ENCODE data around the gene ABHD8.

The ABHD8 gene

DNA sequence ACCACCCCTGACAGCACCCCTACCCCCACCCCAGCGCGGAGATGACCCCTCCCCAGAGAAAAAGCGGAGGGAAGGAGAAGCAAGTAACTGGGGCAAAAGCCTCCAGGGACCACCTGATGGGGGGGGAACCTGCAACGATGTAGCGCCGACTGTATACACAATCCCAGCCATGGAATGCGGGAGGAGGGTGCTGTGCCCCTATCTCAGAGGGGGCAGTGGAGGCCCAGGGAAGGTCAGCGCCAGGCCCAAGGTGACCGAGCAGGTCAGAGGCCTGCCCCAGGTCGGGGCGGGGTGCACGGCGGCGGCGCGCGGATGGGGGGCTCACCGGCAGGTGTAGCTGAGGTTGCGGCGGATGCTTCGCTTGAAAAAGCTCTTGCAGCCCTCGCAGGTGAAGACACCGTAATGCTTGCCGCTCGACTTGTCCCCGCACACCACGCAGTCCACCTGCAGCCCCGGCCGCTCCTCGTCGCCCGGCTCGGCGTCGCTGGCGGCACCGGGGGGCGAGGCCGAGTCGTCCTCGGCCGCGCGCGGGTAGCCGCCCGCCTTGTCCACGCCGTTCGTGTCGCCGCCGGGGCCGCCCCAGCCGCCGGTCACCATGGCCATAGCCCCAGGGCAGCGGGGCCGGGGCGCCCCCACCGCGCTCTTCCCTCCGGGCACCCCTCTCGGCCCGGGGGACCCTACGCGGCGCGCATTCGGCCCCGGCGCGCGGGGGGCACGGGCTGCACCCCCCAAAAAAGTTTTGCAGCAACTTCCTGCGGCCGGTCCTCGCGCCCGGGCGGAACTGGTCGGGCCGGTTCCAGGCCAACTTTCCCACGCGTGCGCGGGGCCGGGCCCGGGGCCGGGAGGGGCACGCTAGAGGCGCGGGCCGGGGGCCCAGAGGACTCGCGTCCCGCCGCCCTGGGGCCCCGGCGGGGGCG lies 58.3 kb downstream of the ABHD8 start:
- DNase-seq (ENCODE audit: low read depth): no peak
- TF ChIP-seq, protein P1, sequence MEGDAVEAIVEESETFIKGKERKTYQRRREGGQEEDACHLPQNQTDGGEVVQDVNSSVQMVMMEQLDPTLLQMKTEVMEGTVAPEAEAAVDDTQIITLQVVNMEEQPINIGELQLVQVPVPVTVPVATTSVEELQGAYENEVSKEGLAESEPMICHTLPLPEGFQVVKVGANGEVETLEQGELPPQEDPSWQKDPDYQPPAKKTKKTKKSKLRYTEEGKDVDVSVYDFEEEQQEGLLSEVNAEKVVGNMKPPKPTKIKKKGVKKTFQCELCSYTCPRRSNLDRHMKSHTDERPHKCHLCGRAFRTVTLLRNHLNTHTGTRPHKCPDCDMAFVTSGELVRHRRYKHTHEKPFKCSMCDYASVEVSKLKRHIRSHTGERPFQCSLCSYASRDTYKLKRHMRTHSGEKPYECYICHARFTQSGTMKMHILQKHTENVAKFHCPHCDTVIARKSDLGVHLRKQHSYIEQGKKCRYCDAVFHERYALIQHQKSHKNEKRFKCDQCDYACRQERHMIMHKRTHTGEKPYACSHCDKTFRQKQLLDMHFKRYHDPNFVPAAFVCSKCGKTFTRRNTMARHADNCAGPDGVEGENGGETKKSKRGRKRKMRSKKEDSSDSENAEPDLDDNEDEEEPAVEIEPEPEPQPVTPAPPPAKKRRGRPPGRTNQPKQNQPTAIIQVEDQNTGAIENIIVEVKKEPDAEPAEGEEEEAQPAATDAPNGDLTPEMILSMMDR (IDR thresholded peaks at IDR 0.05; ENCODE audit: control insufficient read depth, insufficient read depth, low read depth, low read length, missing control alignments): no peak
- H3K4me3 ChIP-seq (ENCODE audit: control insufficient read depth, low read depth, low read length): peak overlapping the region; percentile 54

DNA sequence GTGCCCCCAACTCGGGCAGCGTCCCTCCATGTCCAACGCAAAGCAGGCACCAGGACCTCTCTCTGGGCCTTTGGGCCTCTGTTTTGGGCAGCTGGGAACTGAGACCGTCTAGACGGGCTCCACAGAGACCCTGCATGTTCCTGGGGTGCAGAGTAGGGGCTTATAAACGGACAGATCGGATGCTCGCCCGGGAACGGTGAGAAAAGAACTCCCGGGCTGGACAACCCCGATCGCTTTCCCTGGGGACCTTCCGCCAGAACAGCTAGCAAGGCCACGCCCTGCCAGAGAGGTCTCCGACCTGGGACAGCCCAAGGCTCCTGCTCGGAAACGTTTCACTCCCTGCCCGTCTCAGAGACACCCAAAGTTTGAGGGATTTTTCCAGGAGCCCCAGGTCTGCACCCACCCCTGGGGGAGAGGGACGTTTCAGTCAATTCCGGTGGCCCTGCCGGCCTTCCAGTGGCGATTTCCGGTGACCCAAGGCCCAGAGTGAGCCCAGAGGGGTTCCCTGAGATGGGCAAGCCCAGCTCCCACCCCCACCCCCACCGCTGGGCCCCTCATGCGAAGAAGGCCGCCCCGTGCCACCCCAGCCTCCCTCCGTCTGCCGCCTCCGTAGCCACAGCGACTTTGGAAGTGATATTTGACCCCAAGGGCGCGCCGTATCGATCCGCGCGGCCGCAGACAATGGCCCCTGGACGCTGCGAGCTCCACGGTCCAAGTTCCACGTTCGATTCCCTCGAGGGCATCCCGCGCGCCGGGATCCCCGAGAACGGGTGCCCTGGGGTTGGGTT lies 59.2 kb downstream of the ABHD8 start:
- TF ChIP-seq, protein P1 (IDR thresholded peaks at IDR 0.05; ENCODE audit: control insufficient read depth, insufficient read depth, low read depth, low read length, missing control alignments): no peak
- DNase-seq (ENCODE audit: low read depth): no peak
- H3K4me3 ChIP-seq (ENCODE audit: control insufficient read depth, low read depth, low read length): peak overlapping the region; percentile 54

DNA sequence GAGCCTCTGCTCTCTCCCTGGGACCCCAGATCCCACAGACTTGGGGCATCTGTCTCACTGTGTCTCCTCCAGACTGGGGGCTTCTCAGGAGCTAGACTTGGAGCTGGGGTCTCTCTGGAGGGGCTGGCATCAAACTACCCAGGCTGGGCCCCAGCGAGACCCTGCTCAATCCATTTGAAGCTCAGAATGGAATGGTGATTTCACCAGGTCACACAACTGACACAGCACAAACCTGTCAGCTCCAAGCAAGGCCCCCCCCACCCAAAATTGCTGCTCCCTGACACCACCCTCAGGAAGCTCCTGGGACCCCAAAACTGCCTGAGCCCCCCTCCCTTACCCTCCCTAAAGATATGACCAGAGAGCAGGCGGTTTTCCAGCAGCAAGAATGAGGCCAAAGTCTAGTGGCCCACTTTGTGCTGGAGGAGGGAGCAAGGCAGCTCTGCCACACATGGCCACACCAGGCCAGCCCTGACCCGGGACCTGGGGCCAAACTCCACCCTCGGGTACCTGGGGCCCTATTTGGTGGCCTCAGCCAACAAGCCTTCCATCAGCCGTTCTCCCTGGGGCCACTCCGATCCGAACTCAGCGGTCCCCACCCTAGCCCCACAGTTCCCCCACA lies 59.9 kb downstream of the ABHD8 start:
- TF ChIP-seq, protein P1 (IDR thresholded peaks at IDR 0.05; ENCODE audit: control insufficient read depth, insufficient read depth, low read depth, low read length, missing control alignments): no peak
- DNase-seq (ENCODE audit: low read depth): no peak
- H3K4me3 ChIP-seq (ENCODE audit: control insufficient read depth, low read depth, low read length): peak overlapping the region; percentile 54

DNA sequence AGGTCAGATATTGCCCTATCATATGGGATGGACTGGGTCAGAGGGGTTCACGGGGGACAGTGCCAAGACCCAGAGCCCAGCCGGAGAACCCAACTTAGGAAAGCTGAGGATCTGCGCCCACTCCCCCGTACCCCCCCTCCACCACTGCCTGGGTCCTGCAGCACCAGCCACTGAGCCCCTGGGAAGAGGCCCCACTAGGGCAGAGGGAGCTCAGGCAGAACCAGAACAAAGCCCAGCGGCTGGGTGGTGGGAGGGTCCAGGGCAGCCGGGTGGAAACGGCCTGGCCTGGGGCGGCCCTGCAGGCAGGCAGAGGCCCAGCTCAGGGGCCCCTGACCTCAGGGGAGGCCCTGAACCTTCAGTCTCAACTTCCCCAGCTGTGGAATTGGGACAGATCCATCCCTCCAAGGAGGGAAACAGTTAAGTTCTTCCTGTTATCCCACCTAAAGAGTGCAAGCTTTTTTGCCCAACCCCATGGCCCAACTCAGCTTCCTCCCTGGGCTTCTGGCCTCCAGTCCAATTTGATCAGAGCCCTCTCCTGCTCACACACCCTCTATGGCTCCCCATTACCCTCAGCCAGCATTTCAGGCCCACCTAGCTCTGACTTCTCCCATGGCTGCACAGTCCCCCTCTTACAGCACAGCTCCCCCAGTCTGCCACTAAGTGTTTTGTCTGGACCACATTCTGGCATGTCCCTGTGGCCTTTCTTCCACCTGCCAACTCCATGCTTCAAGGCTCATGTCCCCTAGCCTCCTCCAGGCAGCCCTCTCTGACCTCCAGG lies 60.6 kb downstream of the ABHD8 start:
- peak overlapping the region; percentile 7; the same call in 1 of the 2 replicates for H3K4me3 ChIP-seq (ENCODE audit: control insufficient read depth, low read depth, low read length)
- no peak for DNase-seq (ENCODE audit: low read depth)
- TF ChIP-seq, protein P1 (IDR thresholded peaks at IDR 0.05; ENCODE audit: control insufficient read depth, insufficient read depth, low read depth, low read length, missing control alignments): no peak

All from AG09309 (cell line).